Left renal cortex interstitium (tissue), 4 donors: ENCODE measurements around the gene HEPHL1. TPM values are rescaled to one million over a fixed set of nuclear protein-coding genes. Genes with fewer than 3 reads are reported as not detected.
"Not testable (repeated sequence)": the region's sequence is repeated elsewhere in the genome, so short reads cannot be mapped to it uniquely, and the experiment has no call there.

Experiments
- DNase-seq, 4 donors: peaks; one replicate each; pipeline ENCODE4 v3.0.0-alpha.2; 2013; ENCODE audit warnings: low read depth in 4 of 4, low spot score in 2 of 4, missing footprints in 1 of 4
- polyA plus RNA-seq, 4 donors: library from polyadenylated mRNA; unstranded; fragments of 120-200 nt; gene quantifications; one replicate each; pipeline ENCODE4 v1.2.1, GENCODE V29; 2013; ENCODE audit not compliant: insufficient read length in 4 of 4

Gene HEPHL1
- polyA plus RNA-seq, 4 donors, result 0.10 to 0.30 (median 0.14) TPM; not detected in 1

DNA sequence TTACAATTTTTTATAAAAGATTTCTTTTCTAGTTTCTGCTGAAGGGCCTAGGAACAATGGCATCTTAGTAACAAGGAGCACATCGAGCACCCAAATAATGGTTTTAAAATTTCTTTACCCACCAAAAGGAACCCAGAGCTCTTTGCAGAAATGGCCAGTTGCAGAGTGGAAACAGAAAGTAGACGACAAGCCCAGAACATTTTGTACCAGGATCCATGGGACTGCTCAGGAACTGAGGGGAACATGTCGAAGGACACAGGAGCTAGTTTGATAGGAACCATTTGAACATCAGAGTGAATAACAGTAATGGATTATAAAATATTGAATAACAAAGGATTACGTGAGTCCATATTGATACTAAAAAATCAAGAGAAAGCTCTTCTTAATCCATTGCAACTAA lies 124.8 kb downstream of the HEPHL1 start:
- DNase-seq, result no peak

GRCh38 chr11:94147433-94147845 lies 126.3 kb downstream of the HEPHL1 start:
- DNase-seq, result no peak

DNA sequence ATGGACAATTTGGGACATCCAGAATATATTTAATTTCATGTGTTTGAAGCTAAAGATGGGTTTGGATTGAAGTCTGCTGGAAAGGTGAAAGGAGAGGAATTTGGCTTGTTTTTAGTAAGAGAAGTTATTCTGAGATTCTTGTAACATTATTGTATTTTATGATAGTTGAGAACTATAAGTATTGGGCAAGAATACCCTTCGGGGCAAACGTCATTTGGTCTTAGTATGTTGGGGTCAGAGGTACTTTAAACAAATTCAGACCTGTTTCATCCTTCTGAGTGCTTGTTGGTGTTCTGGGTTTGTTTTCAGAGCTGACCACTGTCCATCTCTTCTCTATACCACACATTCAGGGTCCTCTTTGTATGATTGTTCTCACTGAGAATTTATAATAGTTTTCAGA lies 127.0 kb downstream of the HEPHL1 start:
- DNase-seq, result no peak

- DNase-seq, result no peak
Measured at GRCh38 chr11:94149431-94150017, 128.4 kb downstream of the HEPHL1 start.

DNA sequence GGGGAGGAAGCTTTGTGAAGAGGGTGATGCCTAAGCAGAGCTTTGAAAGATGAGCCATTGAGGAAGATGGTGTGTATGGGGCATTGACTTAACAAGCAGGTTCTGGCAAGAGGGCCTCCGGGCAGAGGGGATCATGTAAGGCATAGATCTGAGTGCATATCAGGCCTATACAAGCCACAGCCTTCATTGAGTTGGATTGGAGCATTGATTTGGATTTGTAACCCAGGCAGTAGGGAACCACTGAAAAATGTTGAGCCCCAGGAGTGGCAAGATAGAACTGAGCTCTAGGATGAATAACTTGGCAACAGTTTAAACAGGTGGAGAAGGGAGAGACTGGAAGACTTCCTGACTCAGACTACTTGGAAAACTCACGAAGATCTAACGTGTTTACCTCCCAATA lies 128.9 kb downstream of the HEPHL1 start:
- no peak for DNase-seq

DNA sequence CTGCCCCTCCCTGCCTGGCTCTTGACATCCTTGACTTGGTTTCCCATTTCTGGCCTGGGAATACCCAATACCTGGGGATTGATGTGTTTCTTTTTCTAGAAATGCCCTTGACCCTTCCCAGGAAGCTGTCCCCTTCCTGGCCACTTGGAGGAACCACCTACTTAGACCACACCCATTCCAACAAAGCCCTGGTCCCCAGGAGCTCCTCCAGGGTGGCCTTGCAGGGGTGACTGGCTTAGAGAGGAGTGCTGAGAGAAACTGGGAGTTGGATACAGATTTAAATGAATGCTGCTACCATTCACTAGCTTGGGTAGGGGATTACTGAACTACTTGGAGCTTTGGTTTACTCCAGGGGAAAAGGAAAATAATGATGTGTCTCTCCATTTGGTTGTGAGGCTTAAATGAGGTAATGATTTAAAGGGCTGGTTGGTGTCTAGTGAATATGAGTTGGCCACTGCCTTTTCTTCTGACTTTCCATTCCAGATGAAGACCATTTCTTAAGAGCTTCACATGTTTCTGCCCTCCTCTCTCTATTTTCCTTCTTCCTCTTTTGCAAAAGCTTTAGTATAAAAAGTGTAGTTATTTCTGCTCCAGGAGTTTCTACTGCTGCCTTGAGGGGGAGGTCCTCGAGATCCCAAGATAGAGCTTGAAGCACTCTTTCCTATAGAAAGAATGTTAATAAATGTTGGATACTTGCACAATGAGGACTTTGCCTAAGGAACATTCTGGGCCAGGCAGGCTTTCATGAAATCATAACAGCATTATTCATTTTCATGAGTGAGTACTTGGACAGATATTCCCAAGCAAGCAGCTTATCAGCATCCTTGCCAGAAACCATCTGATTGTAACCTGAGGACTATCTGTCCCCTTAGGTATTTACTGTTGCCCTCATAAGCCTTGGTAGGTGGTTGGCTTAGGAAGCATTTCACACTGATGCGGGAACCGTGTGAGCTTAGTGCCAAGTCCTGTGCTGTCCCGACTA lies 129.8 kb downstream of the HEPHL1 start:
- DNase-seq, result no peak

DNA sequence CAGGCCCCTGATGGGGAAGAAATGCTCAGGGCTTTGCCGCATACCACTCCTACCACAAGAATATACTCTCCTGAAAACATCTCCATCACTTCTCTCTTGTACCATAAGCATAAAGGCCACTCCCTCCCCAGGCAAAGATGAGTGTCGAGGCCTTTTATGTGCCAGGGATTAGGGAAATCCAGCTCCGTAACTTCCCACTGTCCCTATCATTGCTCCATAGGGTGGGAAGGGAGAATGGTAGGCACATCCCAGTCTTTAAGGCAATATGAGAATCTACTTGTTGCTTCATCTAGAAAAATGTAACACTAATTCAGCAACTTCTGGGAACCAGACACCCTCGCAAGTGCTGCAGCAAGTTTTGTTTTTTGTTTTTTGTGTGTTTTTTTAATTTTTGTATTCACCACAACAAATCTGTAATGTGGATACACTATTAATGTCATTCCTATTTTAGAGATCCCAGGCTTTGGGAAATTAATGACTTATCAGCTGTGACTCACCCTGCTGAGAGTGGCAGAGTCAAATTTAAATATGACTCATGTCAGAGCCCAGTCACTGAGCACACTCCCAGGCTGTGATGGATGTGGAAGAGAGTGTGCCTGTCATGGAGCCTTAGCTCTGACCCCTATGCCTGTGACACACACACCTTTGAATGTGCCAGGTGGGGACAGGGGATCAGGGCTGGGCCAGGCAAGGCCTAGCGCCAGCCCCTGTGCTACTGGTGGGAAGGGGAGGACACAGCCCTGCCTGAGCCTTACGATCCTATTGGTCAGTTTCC lies 130.9 kb downstream of the HEPHL1 start:
- no peak for DNase-seq

- no peak for DNase-seq
Measured at GRCh38 chr11:94152678-94153065, 131.5 kb downstream of the HEPHL1 start.

DNA sequence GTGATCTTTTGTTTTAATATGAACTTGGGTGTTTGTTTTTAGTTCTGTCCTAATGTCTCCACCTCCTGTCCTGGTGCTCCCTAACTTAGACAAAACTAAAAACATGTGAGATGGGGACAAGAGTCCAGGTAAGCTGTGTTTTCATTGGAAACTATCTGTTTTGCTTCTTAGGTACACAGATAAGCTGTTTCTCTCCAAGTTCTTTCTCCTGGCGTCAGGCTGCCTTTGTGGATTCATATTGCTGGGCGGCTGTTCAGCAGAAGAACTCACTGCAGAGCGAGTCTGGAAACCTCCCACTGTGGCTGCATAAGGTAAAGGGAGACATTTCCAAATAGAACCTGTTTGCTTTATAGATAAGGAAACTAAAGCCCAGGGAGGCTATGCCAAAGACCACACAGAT lies 132.2 kb downstream of the HEPHL1 start:
- DNase-seq, result no peak

DNA sequence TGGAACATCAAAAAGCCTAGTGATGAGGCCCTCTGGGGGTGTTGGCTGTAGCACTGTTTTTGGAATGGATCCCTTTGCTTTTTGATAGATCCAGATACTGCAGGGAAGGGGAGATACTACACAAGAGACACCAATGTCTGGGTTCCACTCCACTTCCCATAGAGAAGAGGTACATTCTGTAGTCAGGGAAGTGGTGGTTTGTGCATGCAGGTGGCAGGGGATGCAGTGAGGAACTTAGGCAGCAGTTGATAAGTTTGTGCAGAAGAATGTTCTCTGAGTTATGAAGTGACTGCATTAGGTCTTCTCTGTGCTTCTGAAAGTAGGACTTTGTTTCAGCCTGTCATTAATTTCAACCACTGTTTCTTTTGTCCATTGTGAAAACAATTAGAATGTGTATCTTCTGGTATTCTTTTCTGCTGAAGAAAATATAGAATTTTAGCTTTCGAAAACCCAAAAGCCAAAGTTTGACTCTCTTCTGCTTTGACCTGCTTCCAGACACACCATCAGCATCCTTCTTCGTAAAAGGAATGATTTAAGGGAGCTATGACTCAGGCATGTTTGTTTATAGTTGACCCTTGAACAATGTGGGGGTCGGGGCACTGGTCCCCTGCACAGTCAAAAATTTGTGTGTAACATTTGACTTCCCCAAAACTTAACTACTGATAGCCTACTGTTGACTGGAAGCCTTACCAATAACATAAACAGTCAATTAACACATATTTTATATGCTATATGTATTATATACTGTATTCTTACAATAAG lies 133.1 kb downstream of the HEPHL1 start:
- DNase-seq, result no peak

DNA sequence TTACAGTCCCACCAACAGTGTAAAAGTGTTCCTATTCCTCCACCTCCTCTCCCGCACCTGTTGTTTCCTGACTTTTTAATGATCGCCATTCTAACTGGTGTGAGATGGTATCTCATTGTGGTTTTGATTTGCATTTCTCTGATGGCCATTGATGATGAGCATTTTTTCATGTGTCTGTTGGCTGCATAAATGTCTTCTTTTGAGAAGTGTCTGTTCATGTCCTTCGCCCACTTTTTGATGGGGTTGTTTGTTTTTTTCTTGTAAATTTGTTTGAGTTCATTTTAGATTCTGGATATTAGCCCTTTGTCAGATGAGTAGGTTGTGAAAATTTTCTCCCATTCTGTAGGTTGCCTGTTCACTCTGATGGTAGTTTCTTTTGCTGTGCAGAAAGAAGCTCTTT lies 136.2 kb downstream of the HEPHL1 start:
- DNase-seq, result not testable (repeated sequence)

Other genes with a start within 250 kb of the HEPHL1 start
- 10 to 100 TPM; 31.1 to 49.1 (median 45.9) TPM for gene MED17, start 237.1 kb upstream of the HEPHL1 start, polyA plus RNA-seq
- 1 to 10 TPM; 1.0 to 2.7 (median 2.0) TPM for gene VSTM5, start 170.7 kb upstream of the HEPHL1 start, polyA plus RNA-seq
- 10 to 100 TPM; 22.6 to 26.3 (median 25.8) TPM for gene PANX1, start 107.5 kb downstream of the HEPHL1 start, polyA plus RNA-seq